ENCODE measurements around the gene JAZF1.

DNA sequence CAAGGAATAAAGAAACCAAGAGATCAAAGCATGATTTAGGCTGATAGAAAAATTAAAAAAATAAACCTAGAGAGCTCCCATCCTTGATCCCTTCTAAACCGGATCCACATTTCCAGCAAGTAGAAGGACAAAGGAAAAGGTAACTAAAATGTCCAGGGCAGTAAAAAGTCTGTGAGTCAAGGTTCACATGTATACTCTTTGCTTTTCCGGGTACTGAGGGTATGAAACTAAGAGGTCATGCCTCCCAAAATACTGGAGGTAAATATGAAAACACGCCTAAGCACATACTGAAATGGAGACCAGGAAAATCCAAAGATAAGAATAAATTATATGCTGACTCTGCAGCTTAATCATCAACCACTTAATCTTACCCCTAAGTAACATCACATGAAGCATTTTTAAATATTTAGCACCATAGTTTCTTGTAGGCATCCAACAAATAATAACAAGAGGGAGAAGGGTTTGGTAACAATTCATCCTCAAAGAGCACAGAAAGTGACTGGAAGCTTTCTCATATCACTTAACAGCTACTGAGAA, 35.4 kb downstream of the JAZF1 start:
- no peak for TF ChIP-seq CTCF (IDR thresholded peaks at IDR 0.05)
- TF ChIP-seq EZH2 (IDR thresholded peaks at IDR 0.05; ENCODE audit: borderline replicate concordance, insufficient read depth, low read depth, low read length, poor library complexity, severe bottlenecking): no peak

All from B cell (primary cell).